Measurements from ENCODE around the gene SSRP1. TPM values are rescaled to one million over a fixed set of nuclear protein-coding genes. Genes with fewer than 3 reads are reported as not detected.

Gene SSRP1
- total and polyA plus RNA-seq, 2 of the 13 experiments (the other 11 are each of a cell fraction or from before 2014, with no cell fraction given) = 93.6 to 129 TPM

GRCh38 chr11:57324886-57325734 is 10.6 kb downstream of the SSRP1 start, which contains the start of gene TNKS1BP1 (continued):
- TF ChIP-seq ZBTB25 (CRISPR knock-in tag; IDR thresholded peaks at IDR 0.05) (peak; percentile 90), CREB3 (CRISPR knock-in tag; IDR thresholded peaks at IDR 0.05) (0 out of 2 replicates have a peak, but pooled peaks have one; percentile 53), MXD4 (CRISPR knock-in tag; IDR thresholded peaks at IDR 0.05) (0 out of 2 replicates have a peak, but pooled peaks have one; percentile 21), KLF15 (CRISPR knock-in tag; IDR thresholded peaks at IDR 0.05; ENCODE audit: borderline replicate concordance) (0 out of 2 replicates have a peak, but pooled peaks have one; percentile 47), ZNF280D (CRISPR knock-in tag; IDR thresholded peaks at IDR 0.05) (no peak), CEBPG (CRISPR knock-in tag; IDR thresholded peaks at IDR 0.05) (peak; percentile 95), ZNF503 (CRISPR knock-in tag; IDR thresholded peaks at IDR 0.05) (0 out of 2 replicates have a peak, but pooled peaks have one; percentile 32), SOX6 (IDR thresholded peaks at IDR 0.05) (no peak), SOX6 (CRISPR knock-in tag; IDR thresholded peaks at IDR 0.05) (peak; percentile 47; the same call in 1 of the 2 replicates), MIXL1 (CRISPR knock-in tag; IDR thresholded peaks at IDR 0.05) (0 out of 2 replicates have a peak, but pooled peaks have one; percentile 20), HMGXB4 (CRISPR knock-in tag; IDR thresholded peaks at IDR 0.05; ENCODE audit: borderline replicate concordance in 1 of 2, low read depth in 1 of 2) (peak; percentile 10 to 51; a peak in 3 of 4 replicates), ARID5B (CRISPR knock-in tag; IDR thresholded peaks at IDR 0.05) (peak; percentile 7; the same call in 1 of the 2 replicates), NCOR1 (IDR thresholded peaks at IDR 0.05; ENCODE audit: borderline replicate concordance, low read length) (peak; percentile 35; the same call in 1 of the 2 replicates)

All from HepG2 (cell line).